ENCODE data around the gene ANTXRL. TPM values are rescaled to one million over a fixed set of nuclear protein-coding genes. Genes with fewer than 3 reads are reported as not detected.

Gene ANTXRL
- total RNA-seq, 1 donor from 2014 or later, result not detected

- H3K9me3 ChIP-seq (replicated peaks), result no peaks in the 10 kb centered on the region
- no peak for DNase-seq
- peaks cover 16% of the 10 kb centered on the region for H3K4me1 ChIP-seq
- H3K27me3 ChIP-seq (ENCODE audit: low read depth), result no peaks in the 10 kb centered on the region
- no peak overlapping the region for H3K27ac ChIP-seq (replicated peaks)
- intact Hi-C loops (cut with micrococcal nuclease), result no loop called here
- H3K4me3 ChIP-seq, result no peak overlapping the region
- no peaks in the 10 kb centered on the region for H3K36me3 ChIP-seq
- TF ChIP-seq, protein P1, sequence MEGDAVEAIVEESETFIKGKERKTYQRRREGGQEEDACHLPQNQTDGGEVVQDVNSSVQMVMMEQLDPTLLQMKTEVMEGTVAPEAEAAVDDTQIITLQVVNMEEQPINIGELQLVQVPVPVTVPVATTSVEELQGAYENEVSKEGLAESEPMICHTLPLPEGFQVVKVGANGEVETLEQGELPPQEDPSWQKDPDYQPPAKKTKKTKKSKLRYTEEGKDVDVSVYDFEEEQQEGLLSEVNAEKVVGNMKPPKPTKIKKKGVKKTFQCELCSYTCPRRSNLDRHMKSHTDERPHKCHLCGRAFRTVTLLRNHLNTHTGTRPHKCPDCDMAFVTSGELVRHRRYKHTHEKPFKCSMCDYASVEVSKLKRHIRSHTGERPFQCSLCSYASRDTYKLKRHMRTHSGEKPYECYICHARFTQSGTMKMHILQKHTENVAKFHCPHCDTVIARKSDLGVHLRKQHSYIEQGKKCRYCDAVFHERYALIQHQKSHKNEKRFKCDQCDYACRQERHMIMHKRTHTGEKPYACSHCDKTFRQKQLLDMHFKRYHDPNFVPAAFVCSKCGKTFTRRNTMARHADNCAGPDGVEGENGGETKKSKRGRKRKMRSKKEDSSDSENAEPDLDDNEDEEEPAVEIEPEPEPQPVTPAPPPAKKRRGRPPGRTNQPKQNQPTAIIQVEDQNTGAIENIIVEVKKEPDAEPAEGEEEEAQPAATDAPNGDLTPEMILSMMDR (IDR thresholded peaks at IDR 0.05; ENCODE audit: borderline replicate concordance), result no peak
These were observed 36.3 kb upstream of the ANTXRL start for GRCh38 chr10:46250481-46250880.

GRCh38 chr10:46250898-46251856 lies 35.6 kb upstream of the ANTXRL start:
- no peaks in the 10 kb centered on the region for H3K27me3 ChIP-seq (ENCODE audit: low read depth)
- no peak overlapping the region for H3K27ac ChIP-seq (replicated peaks)
- no peaks in the 10 kb centered on the region for H3K9me3 ChIP-seq (replicated peaks)
- no peak for DNase-seq
- H3K4me1 ChIP-seq, result peaks cover 23% of the 10 kb centered on the region
- H3K36me3 ChIP-seq, result no peaks in the 10 kb centered on the region
- TF ChIP-seq, protein P1 (IDR thresholded peaks at IDR 0.05; ENCODE audit: borderline replicate concordance), result no peak
- H3K4me3 ChIP-seq, result no peak overlapping the region
- intact Hi-C loops (cut with micrococcal nuclease), result no loop called here

DNA sequence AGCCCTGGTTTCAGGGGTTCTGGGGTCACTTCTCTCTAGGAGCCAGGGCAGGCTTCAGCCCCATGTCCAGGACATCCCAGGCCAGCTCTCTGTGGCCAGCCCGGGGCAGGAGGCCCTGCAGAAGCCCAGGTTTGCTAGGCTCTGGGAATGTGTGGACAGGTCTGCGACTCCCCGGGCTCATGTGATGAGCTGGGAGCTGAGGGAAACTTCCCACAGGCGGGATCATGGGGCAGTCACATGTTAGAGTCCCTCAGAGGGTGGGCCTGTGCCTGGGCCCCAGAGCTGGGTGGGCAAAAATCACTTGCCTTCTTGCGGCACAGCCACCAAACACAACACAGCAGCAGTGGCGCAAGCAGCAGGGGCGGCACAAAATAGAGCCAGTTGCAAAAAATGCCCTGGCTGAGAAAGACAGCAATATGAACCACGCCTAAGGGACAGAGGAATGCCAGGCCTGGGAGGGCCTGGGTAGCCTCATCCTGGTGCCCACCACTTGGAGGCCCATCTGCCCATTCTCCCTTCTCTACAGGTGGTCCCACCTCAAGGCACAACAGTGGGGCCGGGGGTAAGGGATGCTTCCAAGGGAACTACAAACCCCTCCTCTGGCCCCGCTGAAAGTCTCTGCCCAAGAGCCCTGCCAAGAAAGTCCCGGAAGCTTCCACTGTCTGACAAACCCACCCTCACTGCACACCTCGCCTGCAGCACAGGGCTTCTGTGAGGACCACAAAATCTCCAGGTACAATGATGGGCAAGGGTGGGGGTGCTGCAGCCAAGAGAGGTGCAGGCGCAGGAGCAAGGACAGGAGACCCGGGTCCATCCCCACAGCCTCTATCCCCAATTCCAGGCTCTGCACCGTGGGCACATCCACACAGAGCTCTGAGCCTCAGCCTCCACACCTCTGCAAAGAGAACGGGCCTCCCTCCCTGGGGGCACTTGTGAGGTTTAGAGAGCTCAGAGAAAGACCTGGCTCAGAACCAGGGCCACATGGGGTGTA lies 34.6 kb upstream of the ANTXRL start:
- intact Hi-C loops (cut with micrococcal nuclease), result no loop called here
- peaks cover 27% of the 10 kb centered on the region for H3K4me1 ChIP-seq
- DNase-seq, result peak; percentile 54
- H3K4me3 ChIP-seq, result no peak overlapping the region
- no peak overlapping the region for H3K27ac ChIP-seq (replicated peaks)
- no peaks in the 10 kb centered on the region for H3K36me3 ChIP-seq
- no peaks in the 10 kb centered on the region for H3K27me3 ChIP-seq (ENCODE audit: low read depth)
- TF ChIP-seq, protein P1 (IDR thresholded peaks at IDR 0.05; ENCODE audit: borderline replicate concordance), result no peak
- H3K9me3 ChIP-seq (replicated peaks), result no peaks in the 10 kb centered on the region

DNA sequence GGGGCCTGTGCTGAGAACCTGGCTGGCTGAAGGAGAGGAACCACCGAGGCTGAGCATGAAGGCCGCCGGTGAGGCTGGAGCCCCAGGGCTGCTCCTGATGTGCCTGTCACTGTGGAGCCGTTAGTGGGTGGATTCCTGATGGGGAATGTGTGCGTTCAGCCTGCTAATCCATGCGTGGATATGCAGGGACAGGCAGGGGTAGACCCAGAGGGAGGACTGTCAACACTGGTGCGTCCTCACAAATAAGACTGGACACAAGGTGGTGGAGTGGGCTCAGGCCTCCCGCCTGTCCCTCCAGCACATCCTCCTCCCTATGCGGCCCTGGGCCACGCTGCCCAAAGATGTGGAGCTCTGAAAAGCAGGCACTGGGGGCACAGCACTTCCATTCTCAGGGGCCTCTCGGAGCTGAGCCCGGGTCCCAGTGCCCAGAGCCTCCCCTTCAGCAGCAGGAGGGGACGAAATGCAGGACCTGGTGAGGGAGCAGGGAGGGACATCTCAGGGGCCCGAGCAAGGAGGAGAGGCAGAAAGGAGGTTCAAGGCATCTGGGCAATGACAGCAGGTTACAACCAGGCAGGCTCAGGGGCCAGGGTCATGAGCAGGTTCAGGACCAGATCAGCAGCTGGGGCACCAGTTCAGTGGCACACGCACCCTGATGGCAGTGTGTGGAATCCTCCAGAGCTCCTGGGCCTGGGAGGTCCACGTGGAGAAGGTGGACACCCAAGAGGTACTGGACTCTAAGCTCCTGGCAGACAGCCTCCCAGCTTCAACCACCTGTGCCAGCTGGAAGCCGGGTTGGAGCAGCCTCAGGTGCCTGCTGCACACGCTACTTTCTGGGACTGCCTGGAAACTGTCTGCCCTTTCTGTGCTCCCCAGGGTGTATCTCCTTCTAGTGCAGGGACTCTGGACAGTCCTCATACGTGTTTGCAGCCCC lies 33.5 kb upstream of the ANTXRL start:
- H3K36me3 ChIP-seq, result no peaks in the 10 kb centered on the region
- intact Hi-C loops (cut with micrococcal nuclease), result no loop called here

More for the DNA sequence above, 33.5 kb upstream of the ANTXRL start:
- peaks cover 17% of the 10 kb centered on the region for H3K4me1 ChIP-seq
- H3K27ac ChIP-seq (replicated peaks), result no peak overlapping the region
- TF ChIP-seq, protein P1 (IDR thresholded peaks at IDR 0.05; ENCODE audit: borderline replicate concordance), result no peak
- DNase-seq, result no peak
- no peaks in the 10 kb centered on the region for H3K9me3 ChIP-seq (replicated peaks)
- no peaks in the 10 kb centered on the region for H3K27me3 ChIP-seq (ENCODE audit: low read depth)
- H3K4me3 ChIP-seq, result no peak overlapping the region

All from left ventricle myocardium inferior (tissue), 1 donor.